Measurements from ENCODE around the gene ACTR3C. TPM values are rescaled to one million over a fixed set of nuclear protein-coding genes. Genes with fewer than 3 reads are reported as not detected.

The ACTR3C gene
- total RNA-seq (10 to 100 TPM; 12.3 to 26.5 (median 17.7) TPM), polyA plus RNA-seq (10 to 100 TPM in 1 of 2 donors, 1 to 10 TPM in 1; 9.0 to 10.9 TPM)

GRCh38 chr7:150322833-150323681 is at the start of gene ACTR3C, which contains the start of gene LRRC61:
Gene ACTR3C (minus strand): TSS chr7:150323545. CDS start chr7:150295296, 28,249 bp downstream.
Gene LRRC61 (plus strand): TSS chr7:150323355. CDS start chr7:150336862, 13,507 bp downstream.
- peak in 2 of 4 donors; percentile 14 to 18 for TF ChIP-seq CTCF (IDR thresholded peaks at IDR 0.05)

GRCh38 chr7:150372271-150373048 is 49.1 kb upstream of the ACTR3C start:
- intact Hi-C loops (cut with DNase I), result no loop called here
- Histone ChIP-seq H3K9me3 (no peaks in the 10 kb centered on the region), H3K4me3 (no peak overlapping the region), H3K4me1 (peaks cover 16 to 50% (median 37%) of the 10 kb centered on the region in 3 donors), H3K27me3 (no peaks in the 10 kb centered on the region), H3K36me3 (peaks cover 0 to 24% (median 23%) of the 10 kb centered on the region in 3 donors), H3K27ac (peak overlapping the region in 1 of 4 donors; percentile 8)
- TF ChIP-seq CTCF (IDR thresholded peaks at IDR 0.05), result no peak
- ATAC-seq (no peak), FAIRE-seq (no peak), DNase-seq (peak in 1 of 6 donors; percentile 49)
- 83 to 84% methylated on average over 79 of the region's 79 CpGs for WGBS, 2 donors

More at GRCh38 chr7:150322833-150323681, at the start of gene ACTR3C, which contains the start of gene LRRC61:
- DNase-seq (peak; percentile 70 to 89 (median 80)), FAIRE-seq (no peak), ATAC-seq (peak; percentile 79 to 85 (median 83))
- no peaks in the 10 kb centered on the region for H3K27me3 ChIP-seq
- H3K27ac ChIP-seq, result peak within 1 kb of the TSS; percentile 98 to 99 (median 98)
- H3K36me3 ChIP-seq, result peaks cover 0 to 7% (median 0%) of the 10 kb centered on the region in 3 donors
- H3K9me3 ChIP-seq, result no peaks in the 10 kb centered on the region
- peaks cover 11 to 30% (median 17%) of the 10 kb centered on the region in 3 donors for H3K4me1 ChIP-seq
- intact Hi-C loops (cut with DNase I), result no loop called here
- WGBS, 2 donors, result 1 to 2% methylated on average over 77 to 82 of the region's 82 CpGs
- peak within 1 kb of the TSS; percentile 64 to 82 (median 74) for H3K4me3 ChIP-seq

GRCh38 chr7:150371996-150372270 is 48.6 kb upstream of the ACTR3C start:
- H3K36me3 ChIP-seq, result peaks cover 0 to 24% (median 23%) of the 10 kb centered on the region in 3 donors
- no peaks in the 10 kb centered on the region for H3K9me3 ChIP-seq
- DNase-seq (no peak), ATAC-seq (no peak), FAIRE-seq (no peak)
- intact Hi-C loops (cut with DNase I), result no loop called here
- H3K27me3 ChIP-seq, result no peaks in the 10 kb centered on the region
- no peak overlapping the region for H3K27ac ChIP-seq
- 88 to 93% methylated on average over 30 of the region's 30 CpGs for WGBS, 2 donors
- H3K4me1 ChIP-seq, result peaks cover 18 to 52% (median 35%) of the 10 kb centered on the region in 3 donors
- no peak for TF ChIP-seq CTCF (IDR thresholded peaks at IDR 0.05)
- H3K4me3 ChIP-seq, result no peak overlapping the region

- H3K4me1 ChIP-seq, result peaks cover 18 to 48% (median 29%) of the 10 kb centered on the region in 3 donors
- no peak overlapping the region for H3K27ac ChIP-seq
- intact Hi-C loops (cut with DNase I), result no loop called here
- no peak overlapping the region for H3K4me3 ChIP-seq
- FAIRE-seq (no peak), ATAC-seq (no peak), DNase-seq (peak in 2 of 6 donors; percentile 63 to 81)
- no peaks in the 10 kb centered on the region for H3K9me3 ChIP-seq
- 87 to 89% methylated on average over 40 to 48 of the region's 48 CpGs for WGBS, 2 donors
- H3K36me3 ChIP-seq, result peaks cover 0 to 24% (median 23%) of the 10 kb centered on the region in 3 donors
- TF ChIP-seq CTCF (IDR thresholded peaks at IDR 0.05), result no peak
- H3K27me3 ChIP-seq, result no peaks in the 10 kb centered on the region
These were observed 48.0 kb upstream of the ACTR3C start for GRCh38 chr7:150371131-150371995.
